Hindlimb muscle (tissue), 1 donor: ENCODE data around the gene POM121L2. TPM values are rescaled to one million over a fixed set of nuclear protein-coding genes. Genes with fewer than 3 reads are reported as not detected.

Experiments used
- polyA plus RNA-seq: library from polyadenylated mRNA; unstranded; fragments of 120-200 nt; gene quantifications from one replicate; pipeline ENCODE4 v1.2.1, GENCODE V29; 2013; ENCODE audit not compliant: insufficient read length

POM121L2 gene
- polyA plus RNA-seq, 1 donor: not detected

Other genes starting within 250 kb of the POM121L2 start
- gene PRSS16, start 64.6 kb downstream of the POM121L2 start, polyA plus RNA-seq: not detected
- 4.3 TPM for gene ZNF391, start 76.5 kb upstream of the POM121L2 start, polyA plus RNA-seq
- 8.1 TPM for gene ZNF184, start 160.8 kb upstream of the POM121L2 start, polyA plus RNA-seq